HG03060 (cell line): ENCODE results near the gene JAML.

ENCODE experiments used
- ATAC-seq: cut with Tn5 transposase; IDR thresholded peaks from one replicate; pipeline ENCODE4 v1.9.1; 2021; ENCODE audit warnings: low read depth, moderate number of reproducible peaks; ENCODE audit not compliant: unreplicated experiment

Gene JAML

DNA sequence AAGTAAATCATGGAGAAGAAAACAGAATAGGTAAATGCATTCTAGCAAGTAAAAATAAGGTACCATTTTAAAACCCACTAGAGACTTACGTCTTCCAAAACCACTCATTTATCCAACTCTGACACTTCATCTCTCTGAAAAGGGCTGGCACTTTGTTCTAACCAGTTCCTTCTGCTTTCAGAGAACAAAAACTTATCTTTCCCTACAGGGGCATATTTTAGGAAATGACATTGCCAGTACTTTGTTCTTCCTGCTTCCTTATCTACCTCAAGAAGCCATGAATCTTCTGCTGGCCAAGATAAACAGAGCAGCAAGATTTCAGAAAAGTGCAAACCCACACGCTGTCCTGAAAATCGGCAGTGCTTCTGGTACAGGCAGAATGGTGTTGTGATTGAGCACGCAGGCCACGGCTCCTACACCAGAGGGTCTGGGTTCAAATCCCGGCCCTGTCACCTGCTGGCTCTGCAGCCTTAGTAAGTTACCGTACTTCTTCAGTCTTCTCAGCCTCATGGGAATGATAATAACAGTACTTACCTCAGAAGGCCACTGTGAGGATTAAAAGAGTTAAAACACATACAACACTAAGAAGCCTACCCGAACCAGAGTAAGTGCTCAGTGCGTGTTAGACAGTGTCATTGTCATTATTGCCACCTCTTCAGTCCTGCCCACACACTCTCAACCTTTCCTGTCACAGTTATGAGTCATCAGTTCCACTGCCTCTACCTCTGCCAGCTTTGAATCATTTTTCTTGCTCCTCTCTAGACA is 16.4 kb upstream of the JAML start:
- peak; percentile 56 for ATAC-seq

DNA sequence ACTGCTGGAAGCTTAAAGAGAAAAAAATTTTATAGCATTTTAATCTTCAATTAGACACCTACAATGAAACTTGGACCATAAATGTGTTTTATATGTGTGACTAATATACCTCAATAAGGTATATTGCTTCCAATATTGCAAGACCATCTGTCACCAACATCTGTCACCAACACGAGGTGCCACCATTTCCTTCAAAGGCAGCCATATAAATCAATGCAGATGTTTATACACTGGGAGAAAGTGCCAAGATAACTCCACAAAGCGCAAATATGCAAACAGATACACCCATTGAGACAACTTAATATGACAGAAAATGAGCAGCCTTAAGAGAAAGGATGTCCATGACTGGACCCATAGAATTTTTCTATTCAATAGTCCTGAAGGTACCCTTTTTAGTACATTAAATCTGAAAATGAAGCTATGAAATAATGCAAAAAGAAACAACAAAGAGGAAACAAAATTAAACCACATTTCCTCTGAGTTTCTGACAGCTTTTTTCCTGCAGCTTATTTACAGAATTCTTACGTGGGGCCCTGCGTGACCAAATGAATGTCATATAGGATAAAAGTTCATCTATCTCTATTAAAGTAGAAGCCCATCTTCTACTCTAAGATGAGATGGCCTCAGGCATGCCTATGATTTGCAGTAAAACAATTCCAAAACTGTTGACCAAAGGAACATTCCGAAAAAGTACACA is 14.8 kb upstream of the JAML start:
- ATAC-seq, result no peak

DNA sequence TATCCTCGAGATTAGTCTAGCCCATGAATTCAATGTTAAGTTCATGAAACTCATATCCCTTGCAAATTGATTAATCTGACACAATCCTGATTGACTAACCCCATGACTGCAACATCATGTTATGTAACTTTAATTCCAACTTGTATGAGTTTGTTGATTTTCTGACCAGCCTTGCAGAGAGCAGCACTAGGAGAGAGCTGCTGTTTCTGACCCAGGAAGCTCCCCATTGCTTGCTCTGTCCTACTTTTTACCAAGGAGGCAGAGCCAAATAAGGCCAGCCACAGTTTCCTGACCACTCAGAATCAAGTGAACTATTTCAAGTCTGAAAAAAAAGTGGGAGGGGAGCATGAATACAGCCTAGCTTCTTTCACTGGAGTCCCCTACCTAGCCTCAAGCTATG is 14.1 kb upstream of the JAML start:
- ATAC-seq, result no peak

DNA sequence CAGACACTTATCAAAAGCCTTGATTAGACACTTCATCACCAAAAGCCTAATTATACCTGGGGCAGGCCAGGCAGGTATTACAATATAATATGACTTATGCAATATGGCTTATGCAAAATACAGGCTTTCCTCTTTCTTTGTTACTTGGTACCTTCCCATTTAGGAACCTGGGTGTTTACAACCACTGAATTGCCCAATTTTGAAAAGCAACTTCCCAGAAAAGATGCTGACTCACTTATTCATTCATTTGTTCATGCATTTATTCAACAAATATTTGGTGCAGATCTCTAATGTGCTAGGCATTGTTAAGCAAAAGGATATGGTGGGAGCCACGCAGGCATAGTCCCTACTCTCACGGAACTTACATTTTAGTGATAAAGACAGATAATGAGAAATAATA is 13.6 kb upstream of the JAML start:
- ATAC-seq, result no peak

DNA sequence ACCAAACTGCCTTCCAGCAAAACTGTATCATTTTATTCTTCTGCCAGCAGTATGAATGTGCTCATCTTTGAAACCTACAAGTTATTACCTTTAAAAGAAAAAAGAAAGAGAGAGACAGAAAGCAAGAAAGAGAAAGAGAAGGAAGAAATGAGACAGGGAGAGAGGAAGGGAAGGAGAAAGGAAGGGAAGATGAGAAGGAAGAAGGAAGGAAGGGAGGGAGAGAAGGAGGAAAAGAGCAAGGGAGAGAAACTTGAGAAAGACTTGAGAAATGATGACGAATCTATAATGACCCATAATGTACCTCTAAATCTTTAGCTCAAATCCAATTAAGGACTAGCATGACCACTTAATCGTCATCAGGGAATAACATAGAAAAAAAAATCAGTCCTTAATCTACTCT is 11.4 kb upstream of the JAML start:
- no peak for ATAC-seq

DNA sequence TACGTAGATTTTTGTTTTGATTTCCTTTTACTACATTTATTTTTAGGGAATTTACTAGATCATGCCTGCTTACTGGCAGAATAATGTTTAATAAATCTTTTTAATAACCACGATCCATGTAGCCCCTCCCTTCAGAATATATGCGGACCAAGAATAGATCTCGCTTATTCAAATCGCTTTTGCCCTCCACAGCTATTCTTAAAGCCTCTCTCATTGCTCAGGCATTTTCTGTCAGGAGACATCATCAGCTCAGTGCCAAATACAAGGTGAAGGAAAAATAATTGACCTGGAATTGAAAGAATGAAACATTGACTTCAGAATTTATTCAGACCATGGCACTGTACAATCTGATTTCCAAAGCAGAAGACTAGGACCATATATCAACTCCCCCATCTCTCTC is 10.0 kb upstream of the JAML start:
- no peak for ATAC-seq

DNA sequence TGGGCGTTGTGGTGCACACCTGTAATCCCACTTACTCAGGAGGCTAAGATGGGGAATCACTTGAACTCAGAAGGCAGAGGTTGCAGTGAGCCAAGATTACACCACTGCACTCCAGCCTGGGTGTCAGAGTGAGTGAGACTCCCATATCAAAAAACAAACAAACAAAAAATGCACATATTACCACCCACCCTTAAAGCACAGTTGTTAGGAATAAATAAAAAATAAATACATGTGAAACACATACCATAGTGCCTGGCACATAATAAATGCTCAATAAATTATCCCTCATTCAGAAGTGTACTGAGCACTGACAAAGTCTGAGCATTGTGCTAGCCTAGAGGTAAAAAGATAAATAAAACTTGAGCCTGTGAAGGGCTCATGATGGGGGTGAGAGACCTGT is 9.0 kb upstream of the JAML start:
- ATAC-seq, result no peak

DNA sequence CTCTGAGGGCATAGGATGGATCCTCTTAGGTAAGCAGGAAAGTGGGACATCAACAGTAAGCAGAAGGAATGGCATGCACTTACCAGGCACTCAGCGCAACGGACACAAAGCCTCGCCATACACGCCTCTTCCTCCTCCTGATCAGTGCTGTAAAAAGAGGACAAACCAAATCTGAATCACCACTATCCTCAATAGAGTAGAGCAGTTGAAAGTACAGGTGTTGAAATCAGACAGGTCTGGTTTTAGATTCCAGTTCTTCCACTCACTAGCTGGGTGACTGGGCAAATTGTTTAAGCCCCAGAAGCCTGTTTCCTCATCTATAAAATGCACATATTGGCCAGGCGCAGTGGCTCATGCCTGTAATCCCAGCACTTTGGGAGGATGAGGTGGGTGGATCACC is 8.6 kb upstream of the JAML start:
- ATAC-seq, result no peak

DNA sequence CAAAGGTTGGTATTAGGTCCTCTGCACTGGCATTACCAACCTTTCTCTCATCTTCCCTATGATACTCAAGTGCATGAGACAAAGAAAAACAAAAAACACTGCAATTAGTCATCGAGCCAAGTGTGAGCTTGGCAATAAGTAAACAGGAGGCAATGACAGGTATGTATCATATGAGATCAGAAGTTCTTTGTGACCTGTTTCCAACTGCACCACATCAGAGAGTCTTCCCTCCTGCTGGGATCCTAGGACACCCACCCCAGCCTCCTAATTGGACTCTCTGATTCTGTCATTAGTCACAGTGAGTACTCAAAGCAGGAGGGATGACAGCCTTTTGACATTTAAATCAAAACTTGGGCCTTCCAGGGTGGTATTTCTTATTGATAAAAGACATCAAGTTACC is 7.8 kb upstream of the JAML start:
- ATAC-seq, result no peak

DNA sequence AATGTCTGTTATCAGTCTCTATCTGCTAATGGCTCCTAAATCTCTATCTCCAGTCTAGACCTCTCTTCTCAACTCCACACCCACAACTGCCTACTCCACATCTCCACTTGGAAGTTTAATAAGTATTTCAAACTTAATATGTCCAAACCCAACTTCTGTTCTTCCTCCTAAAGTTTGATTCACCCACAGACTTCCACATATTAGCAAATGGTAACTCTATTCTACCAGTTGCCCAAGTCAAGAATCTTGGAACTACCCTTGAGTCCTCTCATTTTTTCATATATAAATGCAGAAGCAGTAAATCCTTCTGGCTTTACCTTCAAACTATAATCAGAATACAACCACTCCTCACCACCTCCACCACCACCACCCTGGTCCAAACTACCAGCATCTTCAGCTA is 6.7 kb upstream of the JAML start:
- no peak for ATAC-seq

DNA sequence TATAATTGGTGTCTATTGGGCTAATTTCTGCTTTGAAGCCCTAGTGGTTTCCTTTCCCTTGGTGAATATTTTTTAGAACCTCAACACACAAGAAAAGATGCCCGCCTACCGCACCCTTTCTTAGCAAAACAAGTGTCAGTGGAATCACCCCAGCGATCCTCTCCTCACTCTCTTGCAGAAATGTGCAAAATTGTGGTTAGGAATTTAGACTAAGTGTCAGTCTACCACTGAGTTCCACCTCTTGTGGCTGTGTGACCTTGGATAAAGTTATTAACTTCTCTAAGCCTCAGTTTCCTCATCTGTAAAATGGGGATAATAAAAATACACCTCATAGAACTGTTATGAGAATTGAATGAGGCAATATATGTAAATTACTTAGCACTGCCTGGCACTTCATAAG is 5.3 kb upstream of the JAML start:
- no peak for ATAC-seq

DNA sequence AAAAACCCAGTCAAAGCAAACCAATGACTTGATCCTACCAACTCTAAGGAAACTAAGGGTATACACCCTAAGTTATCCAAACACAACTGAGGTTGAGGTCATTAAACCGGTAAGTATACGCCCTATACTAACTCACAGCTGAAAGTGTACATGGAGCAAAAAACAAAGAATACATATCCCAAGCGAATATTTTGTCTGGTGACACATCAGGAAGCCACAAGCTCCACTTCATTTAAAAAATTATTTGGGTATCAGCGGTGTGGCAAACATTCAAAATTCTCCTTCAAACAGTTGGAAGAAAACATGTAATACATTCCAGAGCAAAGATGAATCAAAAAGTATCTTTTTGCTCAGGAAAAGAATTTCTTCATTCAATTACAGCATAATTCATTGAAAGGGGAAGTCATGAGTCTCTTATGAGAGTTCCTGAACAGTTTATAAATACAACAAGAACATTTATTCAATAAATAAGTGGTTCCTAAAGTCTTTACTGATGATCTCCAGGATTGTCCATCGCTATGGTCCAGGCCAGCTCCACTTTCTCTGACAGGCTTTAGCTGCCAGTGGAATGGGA is 4.5 kb upstream of the JAML start:
- ATAC-seq, result no peak

DNA sequence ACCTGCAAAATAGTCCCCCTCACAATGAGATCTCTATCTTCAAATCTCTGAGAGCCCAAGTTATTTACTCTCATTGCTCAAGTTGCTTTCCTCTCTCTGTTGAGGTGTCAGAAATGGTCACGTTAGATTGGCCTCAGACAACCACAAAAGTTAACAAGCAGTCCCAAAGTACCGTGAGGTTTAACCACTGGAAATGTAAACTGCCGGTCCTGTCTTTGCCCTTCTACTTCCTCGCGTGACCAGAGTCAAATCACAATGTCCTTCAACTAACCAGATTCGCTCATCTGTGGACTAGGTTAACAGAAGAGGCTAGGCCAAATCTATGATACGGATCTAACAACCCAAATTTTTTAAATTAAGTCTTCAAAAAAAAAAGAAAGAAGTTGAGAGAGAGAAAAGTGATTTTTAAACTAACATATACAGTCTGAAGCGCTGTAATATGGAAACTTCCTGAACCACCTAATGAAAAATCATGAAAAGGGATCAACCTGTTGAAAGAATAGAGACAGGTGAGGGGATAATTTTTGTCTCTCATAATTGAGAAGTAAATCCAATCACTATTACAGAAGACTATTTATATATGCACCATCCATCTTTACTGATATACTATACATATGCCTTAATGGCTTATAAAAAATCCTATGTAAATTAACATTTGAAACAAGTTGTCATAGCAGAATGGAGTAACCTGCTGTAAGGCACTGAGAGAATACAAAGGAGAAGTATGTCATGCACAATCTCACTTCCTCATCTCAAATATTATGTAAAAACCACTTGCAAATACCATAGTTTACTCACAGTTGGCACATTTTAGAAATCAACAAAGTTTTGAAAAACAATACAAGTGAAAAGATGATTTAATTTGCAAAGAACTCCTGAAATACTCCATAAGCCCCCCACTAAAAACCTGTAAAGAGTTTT is 3.3 kb upstream of the JAML start:
- ATAC-seq, result peak; percentile 50

DNA sequence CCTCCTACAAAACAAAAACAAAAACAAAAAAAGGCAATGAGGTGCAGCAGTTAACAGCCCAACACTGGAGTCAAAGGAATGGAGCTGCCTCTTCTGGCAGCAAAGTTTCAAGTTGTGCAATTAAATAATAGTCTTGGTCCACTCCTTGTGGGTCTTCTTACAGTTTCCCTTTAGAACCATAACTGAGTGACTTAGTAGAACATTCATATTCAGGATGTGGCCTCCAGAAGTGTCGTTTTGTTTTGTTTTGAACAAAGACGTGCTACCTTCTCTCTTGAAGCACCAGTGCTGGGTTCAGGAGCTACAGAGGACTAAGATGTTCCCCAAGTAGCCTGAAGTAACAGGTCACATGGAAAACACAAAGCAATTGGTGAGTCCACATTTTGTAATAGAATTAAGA is 2.0 kb upstream of the JAML start:
- no peak for ATAC-seq

DNA sequence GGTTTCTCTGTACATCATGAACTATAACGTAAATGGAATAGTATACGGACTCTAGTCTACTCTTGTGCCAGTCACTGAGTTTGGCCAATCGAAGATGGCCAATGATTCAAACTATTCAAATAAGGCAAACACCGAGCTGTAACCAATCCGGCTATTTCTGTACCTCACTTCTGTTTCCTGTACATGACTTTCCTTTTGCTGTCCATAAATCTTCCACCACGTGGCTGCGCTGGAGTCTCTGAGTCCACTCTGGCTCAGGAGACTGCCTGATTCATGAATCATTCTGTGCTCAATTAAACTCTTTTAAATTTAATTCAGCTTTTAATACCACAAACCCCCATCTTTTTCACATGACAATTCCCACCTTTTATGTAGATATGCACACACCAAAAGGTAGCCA is 1.5 kb upstream of the JAML start:
- no peak for ATAC-seq

DNA sequence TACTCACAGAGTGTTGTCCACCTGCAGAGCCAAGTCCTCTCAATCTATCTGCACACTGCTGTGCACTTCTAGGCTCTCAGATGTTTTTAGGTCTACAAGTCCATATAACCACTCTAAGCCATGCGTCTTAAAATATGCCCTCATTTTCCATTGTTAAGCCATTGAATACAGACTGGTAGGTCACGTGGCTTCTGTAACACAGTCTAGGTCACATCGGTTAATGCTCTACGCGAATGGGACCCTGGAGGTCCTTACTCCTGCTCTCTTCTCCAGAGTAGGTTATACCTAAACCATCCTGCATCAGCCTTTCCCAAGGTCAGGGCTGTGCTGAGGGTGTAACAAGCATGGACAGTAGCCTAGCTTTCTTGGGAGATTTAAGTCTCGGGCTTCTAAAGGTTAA is 819 bp downstream of the JAML start:
- ATAC-seq, result no peak

DNA sequence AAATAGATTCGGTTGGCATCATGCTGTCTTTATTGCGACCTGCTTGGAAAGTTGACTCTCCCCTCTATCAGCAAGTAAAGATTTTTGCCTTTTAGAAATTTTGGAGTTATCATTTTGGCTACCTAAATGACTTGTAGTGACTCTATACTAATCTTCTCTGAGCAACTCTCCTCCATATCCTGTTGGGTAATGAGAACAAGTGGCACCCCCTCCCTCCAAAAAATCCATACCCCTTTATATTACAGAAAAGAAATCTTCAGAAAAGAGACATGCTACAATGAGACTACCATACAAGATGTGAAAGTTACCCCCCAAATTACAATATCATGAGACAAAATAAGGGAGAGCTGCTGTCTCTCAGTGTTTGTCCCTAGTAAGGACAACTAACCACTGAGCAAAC is 1.2 kb downstream of the JAML start:
- ATAC-seq, result no peak

DNA sequence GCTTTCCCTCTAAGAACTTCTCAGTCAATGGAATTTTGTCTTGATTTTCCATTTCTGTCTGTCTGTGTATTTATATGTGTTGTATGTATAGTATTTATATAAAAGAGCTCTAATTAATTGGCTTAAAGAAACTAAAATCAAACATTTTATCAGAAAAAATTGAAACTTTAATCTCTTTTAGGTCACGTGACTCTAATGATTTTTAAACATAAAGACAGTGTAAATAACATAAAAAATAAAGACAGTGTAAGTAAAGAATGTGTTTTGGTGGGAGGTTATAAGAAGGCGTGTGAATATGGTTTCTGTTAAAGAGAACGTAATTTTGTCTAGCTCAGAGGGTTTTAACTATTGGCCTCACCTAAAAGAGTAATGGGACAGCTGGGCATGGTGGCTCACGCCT is 2.4 kb downstream of the JAML start:
- ATAC-seq, result no peak

DNA sequence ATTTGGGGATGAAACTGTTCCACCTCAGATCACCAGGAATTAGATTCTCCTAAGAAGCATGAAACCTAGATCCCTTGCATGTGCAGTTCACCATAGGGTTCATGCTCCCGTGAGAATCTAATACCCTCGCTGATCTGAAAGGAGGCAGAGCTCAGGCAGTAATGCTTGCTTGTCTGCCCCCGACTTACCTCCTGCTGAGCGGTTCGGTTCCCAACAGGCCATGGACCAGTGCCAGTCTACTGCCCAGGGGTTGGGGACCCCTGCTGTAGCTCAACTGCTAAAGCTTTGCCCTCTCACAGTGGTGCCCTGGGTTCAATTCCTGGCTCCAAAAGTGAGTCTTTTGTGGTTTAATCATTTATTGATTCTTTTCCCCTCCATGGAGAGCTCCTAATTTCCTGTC is 3.4 kb downstream of the JAML start:
- ATAC-seq, result no peak

DNA sequence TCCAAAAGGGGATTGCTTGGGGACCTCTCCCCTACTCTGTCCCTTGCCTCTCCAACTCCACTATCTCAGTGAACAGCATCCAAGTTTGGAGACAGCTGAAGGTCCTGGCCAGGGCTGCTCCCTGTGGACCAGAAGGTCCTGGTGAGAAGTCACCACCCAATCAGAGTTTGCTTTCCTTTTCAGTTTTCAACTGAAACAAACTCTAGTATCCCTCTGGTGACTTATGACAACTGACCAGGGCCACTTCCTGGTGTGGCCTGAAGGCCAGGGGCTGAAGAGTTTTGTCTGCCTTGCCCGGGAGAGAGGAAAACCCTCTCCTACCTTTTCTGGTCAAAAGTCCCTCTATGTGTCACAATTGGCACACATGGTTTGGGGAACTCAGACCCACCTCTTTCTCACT is 5.1 kb downstream of the JAML start:
- ATAC-seq, result no peak

DNA sequence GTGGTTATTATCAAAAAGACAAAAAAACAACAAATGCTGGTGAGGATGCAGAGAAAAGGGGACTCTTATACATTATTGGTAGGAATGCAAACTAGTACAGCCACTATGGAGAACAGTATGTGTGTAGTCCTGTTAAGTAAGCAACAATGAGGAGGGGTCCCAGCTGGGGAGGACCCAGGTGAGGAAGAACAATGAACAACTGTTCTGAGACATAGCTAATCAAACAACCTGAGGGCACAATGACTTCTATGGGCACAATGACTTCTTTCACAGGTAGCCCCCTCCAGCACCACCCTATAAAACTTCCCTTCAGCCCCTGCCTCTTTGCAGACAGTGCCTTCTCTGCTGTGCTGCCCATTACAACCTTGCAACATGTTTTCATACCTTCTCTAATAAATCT is 5.6 kb downstream of the JAML start:
- no peak for ATAC-seq
